Karpas-422 (cell line): ENCODE measurements around the gene KIZ. TPM values are rescaled to one million over a fixed set of nuclear protein-coding genes. Genes with fewer than 3 reads are reported as not detected.

Source experiments
- DNase-seq: peaks from one replicate; pipeline ENCODE4 v3.0.0-alpha.2; 2015
- H2AFZ ChIP-seq: fragments of 200-600 bp; sonication (generic); 2 replicates; pipeline ENCODE4 v1.6.1; 2014; ENCODE audit warnings: antibody characterized with exemption, low read length, mixed read lengths
- H3K27ac ChIP-seq: fragments of 200-600 bp; sonication (generic); 2 replicates; pipeline ENCODE4 v1.5.1; 2014; ENCODE audit warnings: mild to moderate bottlenecking, low read length, moderate library complexity
- H3K27me3 ChIP-seq: fragments of 200-600 bp; sonication (generic); 2 replicates; pipeline ENCODE4 v1.6.1; 2014; ENCODE audit warnings: low read length, mixed read lengths
- H3K36me3 ChIP-seq: fragments of 200-600 bp; sonication (generic); 2 replicates; pipeline ENCODE4 v1.6.1; 2014; ENCODE audit warnings: low read length, mixed read lengths; ENCODE audit not compliant: insufficient read depth
- H3K4me1 ChIP-seq: fragments of 200-600 bp; sonication (generic); 2 replicates; pipeline ENCODE4 v1.6.1; 2014; ENCODE audit warnings: mild to moderate bottlenecking, low read length, mixed read lengths
- H3K4me2 ChIP-seq: fragments of 200-600 bp; sonication (generic); 2 replicates; pipeline ENCODE4 v1.6.1; 2014; ENCODE audit warnings: low read length, low read depth, mild to moderate bottlenecking; ENCODE audit not compliant: poor library complexity, severe bottlenecking
- H3K4me3 ChIP-seq: fragments of 200-600 bp; sonication (generic); 2 replicates; pipeline ENCODE4 v1.5.1; 2014; ENCODE audit warnings: mild to moderate bottlenecking, antibody characterized with exemption, low read length, mixed read lengths
- H3K79me2 ChIP-seq: fragments of 200-600 bp; sonication (generic); 2 replicates; pipeline ENCODE4 v1.6.1; 2014; ENCODE audit warnings: mild to moderate bottlenecking, low read length, mixed read lengths
- H3K9ac ChIP-seq: fragments of 200-600 bp; sonication (generic); 2 replicates; pipeline ENCODE4 v1.6.0; 2014; ENCODE audit warnings: low read length
- H3K9me2 ChIP-seq: fragments of 200-600 bp; sonication (generic), shearing (Covaris generic); replicated peaks from 2 replicates; pipeline ENCODE4 v1.6.0; 2014; ENCODE audit warnings: mild to moderate bottlenecking, low read length, moderate library complexity; ENCODE audit not compliant: insufficient read depth
- H3K9me3 ChIP-seq: fragments of 300-700, 200-600 bp; sonication (generic); 2 replicates; pipeline ENCODE4 v1.6.1; 2014; ENCODE audit warnings: low read length, mixed read lengths
- H4K20me1 ChIP-seq: fragments of 200-600 bp; sonication (generic); 2 replicates; pipeline ENCODE4 v1.6.1; 2014; ENCODE audit warnings: mild to moderate bottlenecking, antibody characterized with exemption, low read length, low read depth; ENCODE audit not compliant: insufficient read depth
- total RNA-seq: library from RNA; depleted of rRNA; stranded (reverse); fragments of >200 nt; shearing (Covaris generic); gene quantifications from 2 replicates; pipeline ENCODE4 v1.2.3, GENCODE V29; 2014; ENCODE audit warnings: low replicate concordance

Gene KIZ
- total RNA-seq, 1 experiment from 2014 or later = 22.1 TPM

GRCh38 chr20:21090721-21091120 is 35.2 kb upstream of the KIZ start:
- Histone ChIP-seq H3K4me1 (peaks cover under 1% of the 10 kb centered on the region), H3K27me3 (no peaks in the 10 kb centered on the region), H3K79me2 (no peaks in the 10 kb centered on the region), H3K9me2 (no peaks in the 10 kb centered on the region), H3K9me3 (no peaks in the 10 kb centered on the region), H3K36me3 (no peaks in the 10 kb centered on the region), H2AFZ (no peak overlapping the region), H4K20me1 (no peaks in the 10 kb centered on the region), H3K4me2 (no peak overlapping the region), H3K4me3 (no peak overlapping the region), H3K27ac (no peak overlapping the region), H3K9ac (no peak overlapping the region)
- no peak for DNase-seq

- H3K4me3 ChIP-seq = no peak overlapping the region
- no peaks in the 10 kb centered on the region for H3K79me2 ChIP-seq
- no peak for DNase-seq
- no peaks in the 10 kb centered on the region for H3K9me2 ChIP-seq
- H2AFZ ChIP-seq = no peak overlapping the region
- no peak overlapping the region for H3K9ac ChIP-seq
- H3K36me3 ChIP-seq = no peaks in the 10 kb centered on the region
- no peaks in the 10 kb centered on the region for H3K27me3 ChIP-seq
- H3K9me3 ChIP-seq = no peaks in the 10 kb centered on the region
- H3K4me2 ChIP-seq = no peak overlapping the region
- peaks cover 11% of the 10 kb centered on the region for H3K4me1 ChIP-seq
- no peaks in the 10 kb centered on the region for H4K20me1 ChIP-seq
- no peak overlapping the region for H3K27ac ChIP-seq
Observed at GRCh38 chr20:21092806-21093205, 33.1 kb upstream of the KIZ start.

- H3K79me2 ChIP-seq = no peaks in the 10 kb centered on the region
- no peaks in the 10 kb centered on the region for H3K36me3 ChIP-seq
- H3K9ac ChIP-seq = no peak overlapping the region; the same call in 1 of the 2 replicates
- H3K4me1 ChIP-seq = peaks cover 30% of the 10 kb centered on the region
- H4K20me1 ChIP-seq = no peaks in the 10 kb centered on the region
- peak overlapping the region; percentile 76 for H2AFZ ChIP-seq
- H3K4me3 ChIP-seq = peak overlapping the region; percentile 37; the same call in 1 of the 2 replicates
- H3K9me3 ChIP-seq = no peaks in the 10 kb centered on the region
- DNase-seq = peak; percentile 85
- peak overlapping the region; percentile 52 for H3K4me2 ChIP-seq
- no peak overlapping the region for H3K27ac ChIP-seq
- no peaks in the 10 kb centered on the region for H3K27me3 ChIP-seq
- H3K9me2 ChIP-seq = no peaks in the 10 kb centered on the region
Observed at GRCh38 chr20:21096321-21097043, 29.4 kb upstream of the KIZ start.

- Histone ChIP-seq H3K4me1 (peaks cover 47% of the 10 kb centered on the region), H3K9me3 (no peaks in the 10 kb centered on the region), H4K20me1 (no peaks in the 10 kb centered on the region), H3K27ac (no peak overlapping the region), H3K79me2 (no peaks in the 10 kb centered on the region), H3K27me3 (no peaks in the 10 kb centered on the region), H3K36me3 (no peaks in the 10 kb centered on the region), H3K9ac (peak overlapping the region; percentile 68), H2AFZ (peak overlapping the region; percentile 81; the same call in 1 of the 2 replicates), H3K4me3 (peak overlapping the region; percentile 65), H3K4me2 (peak overlapping the region; percentile 94), H3K9me2 (no peaks in the 10 kb centered on the region)
- peak; percentile 74 for DNase-seq
Observed at GRCh38 chr20:21099751-21100577, 25.9 kb upstream of the KIZ start.

GRCh38 chr20:21100578-21101452 is 25.1 kb upstream of the KIZ start:
- H3K4me1 ChIP-seq = peaks cover 45% of the 10 kb centered on the region
- no peak overlapping the region for H3K27ac ChIP-seq
- peak overlapping the region; percentile 94 for H3K4me2 ChIP-seq
- peak overlapping the region; percentile 68 for H3K9ac ChIP-seq
- H3K27me3 ChIP-seq = no peaks in the 10 kb centered on the region
- H3K79me2 ChIP-seq = no peaks in the 10 kb centered on the region
- H3K4me3 ChIP-seq = peak overlapping the region; percentile 65
- peak; percentile 66 for DNase-seq
- H3K9me3 ChIP-seq = no peaks in the 10 kb centered on the region
- H2AFZ ChIP-seq = peak overlapping the region; percentile 81
- no peaks in the 10 kb centered on the region for H3K36me3 ChIP-seq
- H3K9me2 ChIP-seq = no peaks in the 10 kb centered on the region
- H4K20me1 ChIP-seq = no peaks in the 10 kb centered on the region

GRCh38 chr20:21101453-21101931 is 24.4 kb upstream of the KIZ start:
- Histone ChIP-seq H3K36me3 (no peaks in the 10 kb centered on the region), H3K9me3 (no peaks in the 10 kb centered on the region), H3K79me2 (no peaks in the 10 kb centered on the region), H3K9ac (peak overlapping the region; percentile 68), H2AFZ (peak overlapping the region; percentile 81; the same call in 1 of the 2 replicates), H3K4me2 (peak overlapping the region; percentile 94), H3K9me2 (no peaks in the 10 kb centered on the region), H3K4me1 (peaks cover 40% of the 10 kb centered on the region), H3K4me3 (peak overlapping the region; percentile 65), H3K27me3 (no peaks in the 10 kb centered on the region), H3K27ac (no peak overlapping the region), H4K20me1 (no peaks in the 10 kb centered on the region)
- DNase-seq = no peak

GRCh38 chr20:21101932-21102575 is 23.8 kb upstream of the KIZ start:
- Histone ChIP-seq H2AFZ (peak overlapping the region; percentile 86), H3K27me3 (no peaks in the 10 kb centered on the region), H3K36me3 (no peaks in the 10 kb centered on the region), H3K9me3 (no peaks in the 10 kb centered on the region), H3K4me1 (peaks cover 36% of the 10 kb centered on the region), H3K79me2 (no peaks in the 10 kb centered on the region), H3K4me2 (peak overlapping the region; percentile 94), H3K9me2 (no peaks in the 10 kb centered on the region), H4K20me1 (no peaks in the 10 kb centered on the region), H3K9ac (peak overlapping the region; percentile 62), H3K27ac (no peak overlapping the region), H3K4me3 (peak overlapping the region; percentile 68)
- DNase-seq = no peak
